HepG2 (cell line): ENCODE data around the gene HAPLN3. TPM values are rescaled to one million over a fixed set of nuclear protein-coding genes. Genes with fewer than 3 reads are reported as not detected.
A peak's percentile ranks its signal among the peaks of the same experiment; 100 is the strongest.

Experiments used
- ARHGAP35 ChIP-seq: sonication (generic); formaldehyde crosslinking; IDR thresholded peaks from 2 replicates; pipeline ENCODE4 v1.9.0; 2022; ENCODE audit warnings: mild to moderate bottlenecking, inconsistent platforms, moderate library complexity, missing genetic modification reagents, borderline replicate concordance
- ELF4 ChIP-seq: sonication (generic); formaldehyde crosslinking; IDR thresholded peaks from 2 replicates; pipeline ENCODE4 v1.5.0; 2020; ENCODE audit warnings: missing genetic modification reagents, mild to moderate bottlenecking, moderate library complexity, borderline replicate concordance
- EZH2 ChIP-seq: conservative IDR thresholded peaks from 2 replicates; pipeline ENCODE4 v1.6.1; 2012; ENCODE audit warnings: mild to moderate bottlenecking, low read depth, low read length, moderate library complexity
- FOXO1 ChIP-seq: sonication (generic); formaldehyde crosslinking; IDR thresholded peaks from 2 replicates; pipeline ENCODE4 v1.4.0; 2020; ENCODE audit warnings: missing genetic modification reagents
- HNRNPH1 ChIP-seq: fragments of 200-400 bp; formaldehyde crosslinking; optimal IDR thresholded peaks from 2 replicates; pipeline ENCODE3; 2017; ENCODE audit warnings: mild to moderate bottlenecking, low read depth, low read length
- JUND ChIP-seq: sonication (generic); formaldehyde crosslinking; IDR thresholded peaks from 2 replicates; pipeline ENCODE4 v1.8.0; 2022; ENCODE audit warnings: mild to moderate bottlenecking, missing genetic modification reagents
- KDM6A ChIP-seq: IDR thresholded peaks from 2 replicates; pipeline ENCODE4 v1.6.1; 2016; ENCODE audit warnings: low read depth
- ZMYM4 ChIP-seq: sonication (generic); formaldehyde crosslinking; IDR thresholded peaks from 2 replicates; pipeline ENCODE4 v1.8.1; 2023; ENCODE audit warnings: mild to moderate bottlenecking, missing genetic modification reagents
- ZNF253 ChIP-seq: sonication (generic); formaldehyde crosslinking; IDR thresholded peaks from 2 replicates; pipeline ENCODE4 v1.8.0; 2022; ENCODE audit warnings: mild to moderate bottlenecking, missing genetic modification reagents, borderline replicate concordance
- ZNF530 ChIP-seq: sonication (generic); formaldehyde crosslinking; IDR thresholded peaks from 2 replicates; pipeline ENCODE4 v1.5.0; 2020; ENCODE audit warnings: low read depth, mild to moderate bottlenecking, missing genetic modification reagents
- ZNF644 ChIP-seq: IDR thresholded peaks from 2 replicates; pipeline ENCODE4 v1.6.1; 2016; ENCODE audit warnings: low read depth
- ZNF776 ChIP-seq: sonication (generic); formaldehyde crosslinking; IDR thresholded peaks from 2 replicates; pipeline ENCODE4 v1.4.0; 2020; ENCODE audit warnings: mild to moderate bottlenecking, missing genetic modification reagents
- ZSCAN20 ChIP-seq: sonication (generic); formaldehyde crosslinking; IDR thresholded peaks from 2 replicates; pipeline ENCODE4 v1.4.0; 2020; ENCODE audit warnings: missing genetic modification reagents, mild to moderate bottlenecking, borderline replicate concordance
- polyA plus RNA-seq, 8 experiments: library from polyadenylated mRNA; depleted of rRNA in 3 of 8; stranded (reverse) in 7 of 8; unstranded in 1 of 8; fragments of >200 nt; fragmentation: Illumina TruSeq in 4 of 8; extraction: Trizol in 4 of 8; gene quantifications; 2 replicates each; pipeline versions ENCODE4 v1.2.1 to v1.2.3, GENCODE V29; 2011 to 2016; ENCODE audit warnings: low read depth in 4 of 8, missing spikeins in 1 of 8, mixed read lengths in 1 of 8; ENCODE audit not compliant: insufficient read depth in 1 of 8
- total RNA-seq, 5 experiments: library from RNA; depleted of rRNA; stranded (reverse); fragments of >200 nt; fragmentation: Illumina TruSeq; extraction: Trizol; gene quantifications; 2 replicates each; pipeline ENCODE4 v1.2.3, GENCODE V29; 2016; ENCODE audit warnings: low read depth in 1 of 5
- TF ChIP-seq, protein P1 (sequence below): sonication (generic); formaldehyde crosslinking; IDR thresholded peaks from 2 replicates; pipeline ENCODE4 v1.5.1; 2020; ENCODE audit warnings: mild to moderate bottlenecking, missing genetic modification reagents, moderate library complexity
- TF ChIP-seq, protein P2 (sequence below): sonication (generic); formaldehyde crosslinking; conservative IDR thresholded peaks from 2 replicates; pipeline ENCODE4 v1.4.0; 2020; ENCODE audit warnings: mild to moderate bottlenecking, missing genetic modification reagents, moderate library complexity
- TF ChIP-seq, protein P3 (sequence below): sonication (generic); formaldehyde crosslinking; IDR thresholded peaks from 2 replicates; pipeline ENCODE4 v1.5.0; 2020; ENCODE audit warnings: mild to moderate bottlenecking, missing genetic modification reagents
- TF ChIP-seq, protein P4 (sequence below): sonication (generic); formaldehyde crosslinking; IDR thresholded peaks from 2 replicates; pipeline ENCODE4 v1.4.0; 2020; ENCODE audit warnings: missing genetic modification reagents; ENCODE audit errors: not compliant biosample characterization

The HAPLN3 gene
- total and polyA plus RNA-seq, 2 of the 13 experiments (the other 11 are each of a cell fraction or from before 2014, with no cell fraction given), result 0.09 TPM; not detected in 1

DNA sequence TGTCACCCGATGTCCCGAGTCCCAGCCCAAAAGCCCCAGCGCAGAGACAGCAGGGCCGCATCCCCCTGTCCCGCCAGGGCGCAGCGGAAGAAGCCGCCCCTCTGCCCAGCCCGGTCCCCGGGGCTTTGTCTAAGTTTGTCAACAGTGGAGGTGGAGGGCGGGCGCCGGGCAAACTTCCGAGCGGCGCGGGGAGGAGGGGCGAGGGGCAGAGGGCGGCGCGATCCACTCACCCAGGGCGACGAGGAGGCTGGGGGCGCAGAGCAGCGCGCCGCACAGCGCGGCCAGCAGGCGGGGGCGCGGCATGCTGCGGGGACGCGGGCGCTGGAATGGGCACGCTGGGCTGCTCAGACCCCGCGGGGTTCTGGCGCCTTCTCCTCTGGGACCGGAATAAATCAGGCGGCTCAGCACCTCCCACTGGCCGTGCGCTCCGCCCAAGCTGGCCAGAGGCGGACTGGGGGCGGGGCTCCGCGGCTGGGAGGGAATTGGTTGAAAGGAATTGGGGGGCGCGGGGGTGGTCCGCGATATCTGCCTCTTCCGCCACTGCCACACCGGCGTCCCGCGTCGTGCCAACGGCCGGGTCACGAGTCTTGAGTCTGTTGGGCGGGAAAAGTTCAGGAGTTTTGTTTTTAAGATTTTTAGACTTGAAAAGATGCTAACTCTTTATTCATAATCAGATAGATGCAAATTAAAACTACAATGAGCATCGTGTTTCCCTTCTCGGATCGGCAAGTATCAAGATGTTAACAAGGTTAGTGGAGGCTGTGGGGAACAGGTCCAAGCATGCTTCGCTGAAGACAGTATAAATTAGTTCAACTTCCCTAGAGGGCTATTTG is 17.9 kb upstream of the HAPLN3 start, which contains the start of gene MFGE8 (continued):
- TF ChIP-seq, protein P1, sequence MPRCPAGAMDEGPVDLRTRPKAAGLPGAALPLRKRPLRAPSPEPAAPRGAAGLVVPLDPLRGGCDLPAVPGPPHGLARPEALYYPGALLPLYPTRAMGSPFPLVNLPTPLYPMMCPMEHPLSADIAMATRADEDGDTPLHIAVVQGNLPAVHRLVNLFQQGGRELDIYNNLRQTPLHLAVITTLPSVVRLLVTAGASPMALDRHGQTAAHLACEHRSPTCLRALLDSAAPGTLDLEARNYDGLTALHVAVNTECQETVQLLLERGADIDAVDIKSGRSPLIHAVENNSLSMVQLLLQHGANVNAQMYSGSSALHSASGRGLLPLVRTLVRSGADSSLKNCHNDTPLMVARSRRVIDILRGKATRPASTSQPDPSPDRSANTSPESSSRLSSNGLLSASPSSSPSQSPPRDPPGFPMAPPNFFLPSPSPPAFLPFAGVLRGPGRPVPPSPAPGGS (CRISPR knock-in tag), result 0 out of 2 replicates have a peak, but pooled peaks have one; percentile 28
- TF ChIP-seq ARHGAP35 (0 out of 2 replicates have a peak, but pooled peaks have one; percentile 16), ZNF644 (CRISPR knock-in tag) (0 out of 2 replicates have a peak, but pooled peaks have one; percentile 19), ZNF776 (CRISPR knock-in tag) (no peak), ELF4 (CRISPR knock-in tag) (no peak), FOXO1 (CRISPR knock-in tag) (0 out of 2 replicates have a peak, but pooled peaks have one; percentile 9), KDM6A (CRISPR knock-in tag) (no peak), ZNF253 (no peak), EZH2 (0 out of 2 replicates have a peak, but pooled peaks have one; percentile 38), JUND (CRISPR knock-in tag) (no peak), ZNF530 (no peak), HNRNPH1 (no peak), ZMYM4 (0 out of 2 replicates have a peak, but pooled peaks have one; percentile 32), ZSCAN20 (CRISPR knock-in tag) (no peak)
- TF ChIP-seq, protein P2, sequence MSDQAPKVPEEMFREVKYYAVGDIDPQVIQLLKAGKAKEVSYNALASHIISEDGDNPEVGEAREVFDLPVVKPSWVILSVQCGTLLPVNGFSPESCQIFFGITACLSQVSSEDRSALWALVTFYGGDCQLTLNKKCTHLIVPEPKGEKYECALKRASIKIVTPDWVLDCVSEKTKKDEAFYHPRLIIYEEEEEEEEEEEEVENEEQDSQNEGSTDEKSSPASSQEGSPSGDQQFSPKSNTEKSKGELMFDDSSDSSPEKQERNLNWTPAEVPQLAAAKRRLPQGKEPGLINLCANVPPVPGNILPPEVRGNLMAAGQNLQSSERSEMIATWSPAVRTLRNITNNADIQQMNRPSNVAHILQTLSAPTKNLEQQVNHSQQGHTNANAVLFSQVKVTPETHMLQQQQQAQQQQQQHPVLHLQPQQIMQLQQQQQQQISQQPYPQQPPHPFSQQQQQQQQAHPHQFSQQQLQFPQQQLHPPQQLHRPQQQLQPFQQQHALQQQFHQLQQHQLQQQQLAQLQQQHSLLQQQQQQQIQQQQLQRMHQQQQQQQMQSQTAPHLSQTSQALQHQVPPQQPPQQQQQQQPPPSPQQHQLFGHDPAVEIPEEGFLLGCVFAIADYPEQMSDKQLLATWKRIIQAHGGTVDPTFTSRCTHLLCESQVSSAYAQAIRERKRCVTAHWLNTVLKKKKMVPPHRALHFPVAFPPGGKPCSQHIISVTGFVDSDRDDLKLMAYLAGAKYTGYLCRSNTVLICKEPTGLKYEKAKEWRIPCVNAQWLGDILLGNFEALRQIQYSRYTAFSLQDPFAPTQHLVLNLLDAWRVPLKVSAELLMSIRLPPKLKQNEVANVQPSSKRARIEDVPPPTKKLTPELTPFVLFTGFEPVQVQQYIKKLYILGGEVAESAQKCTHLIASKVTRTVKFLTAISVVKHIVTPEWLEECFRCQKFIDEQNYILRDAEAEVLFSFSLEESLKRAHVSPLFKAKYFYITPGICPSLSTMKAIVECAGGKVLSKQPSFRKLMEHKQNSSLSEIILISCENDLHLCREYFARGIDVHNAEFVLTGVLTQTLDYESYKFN (CRISPR knock-in tag), result peak; percentile 39; the same call in 1 of the 2 replicates
- TF ChIP-seq, protein P3, sequence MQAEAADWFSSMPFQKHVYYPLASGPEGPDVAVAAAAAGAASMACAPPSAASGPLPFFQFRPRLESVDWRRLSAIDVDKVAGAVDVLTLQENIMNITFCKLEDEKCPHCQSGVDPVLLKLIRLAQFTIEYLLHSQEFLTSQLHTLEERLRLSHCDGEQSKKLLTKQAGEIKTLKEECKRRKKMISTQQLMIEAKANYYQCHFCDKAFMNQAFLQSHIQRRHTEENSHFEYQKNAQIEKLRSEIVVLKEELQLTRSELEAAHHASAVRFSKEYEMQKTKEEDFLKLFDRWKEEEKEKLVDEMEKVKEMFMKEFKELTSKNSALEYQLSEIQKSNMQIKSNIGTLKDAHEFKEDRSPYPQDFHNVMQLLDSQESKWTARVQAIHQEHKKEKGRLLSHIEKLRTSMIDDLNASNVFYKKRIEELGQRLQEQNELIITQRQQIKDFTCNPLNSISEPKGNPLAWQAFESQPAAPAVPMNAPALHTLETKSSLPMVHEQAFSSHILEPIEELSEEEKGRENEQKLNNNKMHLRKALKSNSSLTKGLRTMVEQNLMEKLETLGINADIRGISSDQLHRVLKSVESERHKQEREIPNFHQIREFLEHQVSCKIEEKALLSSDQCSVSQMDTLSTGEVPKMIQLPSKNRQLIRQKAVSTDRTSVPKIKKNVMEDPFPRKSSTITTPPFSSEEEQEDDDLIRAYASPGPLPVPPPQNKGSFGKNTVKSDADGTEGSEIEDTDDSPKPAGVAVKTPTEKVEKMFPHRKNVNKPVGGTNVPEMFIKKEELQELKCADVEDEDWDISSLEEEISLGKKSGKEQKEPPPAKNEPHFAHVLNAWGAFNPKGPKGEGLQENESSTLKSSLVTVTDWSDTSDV (CRISPR knock-in tag), result no peak
- TF ChIP-seq, protein P4, sequence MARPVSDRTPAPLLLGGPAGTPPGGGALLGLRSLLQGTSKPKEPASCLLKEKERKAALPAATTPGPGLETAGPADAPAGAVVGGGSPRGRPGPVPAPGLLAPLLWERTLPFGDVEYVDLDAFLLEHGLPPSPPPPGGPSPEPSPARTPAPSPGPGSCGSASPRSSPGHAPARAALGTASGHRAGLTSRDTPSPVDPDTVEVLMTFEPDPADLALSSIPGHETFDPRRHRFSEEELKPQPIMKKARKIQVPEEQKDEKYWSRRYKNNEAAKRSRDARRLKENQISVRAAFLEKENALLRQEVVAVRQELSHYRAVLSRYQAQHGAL, result no peak
